Dendritic cell treated with granulocyte-macrophage colony-stimulating factor and Interleukin-4, amounts not matched to agents 40 ng/mL and 50 ng/mL, for 4 days (primary cell): Measurements from ENCODE around the gene RGSL1.

Source experiments
- H3K27ac Mint-ChIP-seq: one replicate; pipeline ENCODE4 v1.8.0; 2022; ENCODE audit warnings: mild to moderate bottlenecking, mixed read lengths
- H3K27me3 Mint-ChIP-seq: one replicate; pipeline ENCODE4 v1.8.0; 2022; ENCODE audit warnings: mild to moderate bottlenecking, mixed read lengths
- H3K36me3 Mint-ChIP-seq: one replicate; pipeline ENCODE4 v1.8.0; 2022; ENCODE audit warnings: low read depth, mixed read lengths
- H3K4me1 Mint-ChIP-seq: one replicate; pipeline ENCODE4 v1.8.0; 2022; ENCODE audit warnings: low read depth, mixed read lengths
- H3K4me3 Mint-ChIP-seq: one replicate; pipeline ENCODE4 v1.8.0; 2022; ENCODE audit warnings: mild to moderate bottlenecking, moderate library complexity, mixed read lengths
- H3K9me3 Mint-ChIP-seq: one replicate; pipeline ENCODE4 v1.8.0; 2022; ENCODE audit warnings: mixed read lengths
- intact Hi-C: fragments of 100-400 bp; cut with micrococcal nuclease; formaldehyde crosslinking; loops from one replicate; pipeline ENCODE4 v1.15.0; 2022

The RGSL1 gene

GRCh38 chr1:182608236-182608635 is 158.3 kb downstream of the RGSL1 start:
- Mint-ChIP-seq H3K36me3 (no peaks in the 10 kb centered on the region), H3K27ac (no peak overlapping the region), H3K27me3 (peaks cover 64% of the 10 kb centered on the region), H3K4me1 (peaks cover 26% of the 10 kb centered on the region), H3K4me3 (no peak overlapping the region), H3K9me3 (no peaks in the 10 kb centered on the region)
- intact Hi-C loops: no loop called here

- Mint-ChIP-seq H3K9me3 (no peaks in the 10 kb centered on the region), H3K4me3 (no peak overlapping the region), H3K27me3 (peaks cover 72% of the 10 kb centered on the region), H3K27ac (no peak overlapping the region), H3K4me1 (peaks cover 23% of the 10 kb centered on the region), H3K36me3 (no peaks in the 10 kb centered on the region)
- intact Hi-C loops: no loop called here
Observed at GRCh38 chr1:182608845-182609610, 159.1 kb downstream of the RGSL1 start.
